Measurements from ENCODE around the gene SEMA4D. TPM values are rescaled to one million over a fixed set of nuclear protein-coding genes. Genes with fewer than 3 reads are reported as not detected.
"Not testable (repeated sequence)": the region's sequence is repeated elsewhere in the genome, so short reads cannot be mapped to it uniquely, and the experiment has no call there.

The SEMA4D gene
- total RNA-seq, 2 experiments from 2014 or later: 159 to 161 TPM

DNA sequence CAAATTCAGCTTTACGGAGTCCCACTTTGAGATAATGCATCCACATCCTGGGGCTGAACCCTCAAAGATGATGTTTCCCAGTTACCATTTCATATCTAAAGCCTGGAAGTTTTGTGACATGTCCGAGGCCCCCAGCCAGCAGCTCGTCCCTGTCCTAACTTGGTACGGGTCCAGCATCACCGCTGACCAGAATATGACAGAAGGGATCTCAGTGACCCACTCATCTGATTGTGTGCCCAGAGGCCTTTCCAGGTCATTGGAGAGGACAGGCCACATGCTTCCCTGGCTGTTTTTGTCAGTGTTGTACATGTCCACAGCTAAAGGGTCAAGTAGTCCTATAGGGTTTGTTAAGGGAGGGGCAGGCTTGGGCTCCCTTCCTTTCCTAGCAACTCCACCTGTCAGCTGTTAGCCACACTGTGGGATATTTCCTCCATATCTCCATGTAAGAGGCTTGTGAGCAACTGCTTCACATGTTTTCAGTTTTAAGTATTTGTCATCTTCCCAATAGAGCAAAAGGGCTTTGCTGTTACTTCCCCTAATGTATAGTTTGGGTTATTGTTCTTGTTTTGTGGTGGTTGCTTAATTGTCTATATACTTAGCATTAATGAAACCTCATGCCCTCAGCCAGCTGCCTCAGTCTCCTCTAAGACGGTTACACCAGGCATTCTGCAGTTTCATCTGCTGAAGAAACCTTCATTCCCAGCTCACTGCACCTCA, 146.2 kb downstream of the SEMA4D start:
- POLR2A ChIA-PET: no interaction called here
- CTCF ChIA-PET: no interaction called here
- Mint-ChIP-seq H3K27ac (peak overlapping the region; percentile 76), H3K36me3 (peaks cover 80% of the 10 kb centered on the region), H3K9me3 (no peaks in the 10 kb centered on the region), H3K27me3 (no peaks in the 10 kb centered on the region), H3K4me1 (ENCODE audit: low read depth) (peaks cover 30% of the 10 kb centered on the region), H3K4me3 (no peak overlapping the region)
- intact Hi-C loops (cut with micrococcal nuclease): no loop called here
- no peak for DNase-seq

DNA sequence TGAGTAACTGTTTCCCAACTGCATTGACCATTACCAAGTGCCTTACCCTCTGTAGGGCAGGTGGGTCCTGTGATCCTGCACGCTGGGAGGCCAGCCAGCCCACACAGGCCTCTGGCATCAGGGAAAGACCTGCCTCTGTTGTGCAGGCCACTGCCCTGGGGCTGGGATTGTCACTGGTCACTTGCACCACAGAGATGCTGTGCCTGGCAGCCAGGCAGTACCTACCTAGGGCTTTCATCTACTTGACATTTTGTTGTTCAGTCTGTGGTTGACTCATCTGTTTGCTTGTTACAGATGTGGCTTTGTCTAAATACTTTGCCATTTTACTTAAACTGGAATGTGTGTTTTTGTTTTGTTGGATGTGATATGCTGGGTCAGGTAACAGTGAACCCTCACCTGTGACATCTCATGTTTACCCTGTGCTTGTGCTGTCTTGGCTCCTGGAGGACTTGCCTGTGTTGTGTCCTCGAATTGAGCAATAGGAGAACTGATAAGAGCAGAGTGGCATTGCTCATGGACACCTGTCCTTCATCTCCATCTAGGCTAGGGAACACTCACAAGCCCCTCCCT, 146.8 kb downstream of the SEMA4D start:
- H3K36me3 Mint-ChIP-seq: peaks cover 79% of the 10 kb centered on the region
- ChIA-PET POLR2A (no interaction called here), CTCF (no interaction called here)
- H3K4me3 Mint-ChIP-seq: no peak overlapping the region
- no peaks in the 10 kb centered on the region for H3K9me3 Mint-ChIP-seq
- DNase-seq: no peak
- peaks cover 25% of the 10 kb centered on the region for H3K4me1 Mint-ChIP-seq (ENCODE audit: low read depth)
- H3K27ac Mint-ChIP-seq: peak overlapping the region; percentile 31
- intact Hi-C loops (cut with micrococcal nuclease): no loop called here
- no peaks in the 10 kb centered on the region for H3K27me3 Mint-ChIP-seq

DNA sequence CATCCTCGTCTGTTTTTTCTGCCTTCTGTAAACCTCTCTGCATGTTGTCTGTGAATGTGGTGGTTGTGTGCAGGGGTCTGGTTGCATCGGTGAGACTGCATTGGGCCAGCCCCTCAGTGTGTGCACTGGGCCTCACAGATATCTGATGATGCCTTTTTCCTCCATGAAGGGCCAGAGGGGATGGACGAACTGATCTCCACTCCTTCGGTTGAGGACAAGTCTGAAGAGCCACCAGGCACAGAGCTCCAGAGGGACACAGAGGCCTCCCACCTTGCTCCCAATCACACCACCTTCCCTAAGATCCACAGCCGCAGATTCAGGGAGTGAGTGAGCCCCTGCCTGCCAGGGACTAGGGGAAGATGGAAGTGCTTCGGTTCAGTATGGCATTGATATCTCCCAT, 148.3 kb downstream of the SEMA4D start:
- intact Hi-C loops (cut with micrococcal nuclease): no loop called here
- no peak for DNase-seq
- H3K4me3 Mint-ChIP-seq: no peak overlapping the region
- peaks cover 84% of the 10 kb centered on the region for H3K36me3 Mint-ChIP-seq
- ChIA-PET CTCF (no interaction called here), POLR2A (no interaction called here)
- no peaks in the 10 kb centered on the region for H3K27me3 Mint-ChIP-seq
- H3K27ac Mint-ChIP-seq: no peak overlapping the region
- peaks cover 33% of the 10 kb centered on the region for H3K4me1 Mint-ChIP-seq (ENCODE audit: low read depth)
- no peaks in the 10 kb centered on the region for H3K9me3 Mint-ChIP-seq

DNA sequence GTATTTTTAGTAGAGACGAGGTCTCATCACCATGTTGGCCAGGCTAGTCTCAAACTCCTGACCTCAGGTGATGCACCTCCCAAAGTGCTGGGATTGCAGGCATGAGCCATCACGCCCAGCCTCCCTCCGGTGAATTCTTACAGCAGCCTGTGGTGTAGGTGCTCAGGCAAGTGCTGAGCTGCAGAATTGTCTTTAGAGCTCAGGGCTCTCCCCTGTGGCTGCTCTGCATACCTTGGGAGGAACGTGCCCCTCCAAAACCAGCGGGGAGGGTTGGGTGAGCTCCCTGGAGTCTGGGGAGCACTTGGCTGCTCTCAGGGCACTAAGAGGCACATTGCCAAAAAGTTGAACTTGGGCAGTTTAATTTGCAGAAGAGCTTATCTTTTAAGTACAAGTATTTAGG, 150.3 kb downstream of the SEMA4D start:
- POLR2A ChIA-PET: interaction anchor here (0.6 kb wide), 1 partner anchor 544 kb away, joined by 3 read pairs; no protein-coding TSS in a partner anchor
- Mint-ChIP-seq H3K9me3 (no peaks in the 10 kb centered on the region), H3K27me3 (no peaks in the 10 kb centered on the region), H3K27ac (no peak overlapping the region), H3K4me1 (ENCODE audit: low read depth) (peaks cover 43% of the 10 kb centered on the region), H3K36me3 (peaks cover 85% of the 10 kb centered on the region), H3K4me3 (no peak overlapping the region)
- CTCF ChIA-PET: interaction anchor here (1.0 kb wide), 1 partner anchor 23 kb away, joined by 4 read pairs; no protein-coding TSS in a partner anchor
- intact Hi-C loops (cut with micrococcal nuclease): no loop called here
- DNase-seq: no peak

DNA sequence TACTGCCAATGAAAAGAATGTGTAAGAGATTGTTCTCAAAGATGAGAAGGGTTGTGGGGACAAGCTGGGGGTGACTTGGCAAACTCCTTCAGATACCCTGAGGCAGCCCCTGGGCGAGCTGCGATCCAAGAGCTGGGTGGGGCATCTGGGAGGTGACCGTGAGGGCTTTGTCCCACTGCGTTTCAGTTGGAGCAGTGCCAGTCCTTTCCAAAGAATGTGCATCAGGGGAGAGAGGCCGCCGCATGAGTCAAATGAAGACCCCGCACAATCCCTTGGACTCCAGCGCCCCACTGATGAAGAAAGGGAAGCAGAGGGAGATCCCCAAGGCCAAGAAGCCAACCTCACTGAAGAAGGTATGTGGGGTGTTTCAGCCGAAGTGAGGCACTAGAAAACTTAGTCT, 151.2 kb downstream of the SEMA4D start:
- no peaks in the 10 kb centered on the region for H3K9me3 Mint-ChIP-seq
- peaks cover 86% of the 10 kb centered on the region for H3K36me3 Mint-ChIP-seq
- H3K4me3 Mint-ChIP-seq: no peak overlapping the region
- CTCF ChIA-PET: interaction anchor here (0.8 kb wide), 1 partner anchor 62 kb away, joined by 4 read pairs; no protein-coding TSS in a partner anchor
- POLR2A ChIA-PET: no interaction called here
- no peak for DNase-seq
- intact Hi-C loops (cut with micrococcal nuclease): no loop called here
- no peaks in the 10 kb centered on the region for H3K27me3 Mint-ChIP-seq
- peaks cover 43% of the 10 kb centered on the region for H3K4me1 Mint-ChIP-seq (ENCODE audit: low read depth)
- H3K27ac Mint-ChIP-seq: no peak overlapping the region

DNA sequence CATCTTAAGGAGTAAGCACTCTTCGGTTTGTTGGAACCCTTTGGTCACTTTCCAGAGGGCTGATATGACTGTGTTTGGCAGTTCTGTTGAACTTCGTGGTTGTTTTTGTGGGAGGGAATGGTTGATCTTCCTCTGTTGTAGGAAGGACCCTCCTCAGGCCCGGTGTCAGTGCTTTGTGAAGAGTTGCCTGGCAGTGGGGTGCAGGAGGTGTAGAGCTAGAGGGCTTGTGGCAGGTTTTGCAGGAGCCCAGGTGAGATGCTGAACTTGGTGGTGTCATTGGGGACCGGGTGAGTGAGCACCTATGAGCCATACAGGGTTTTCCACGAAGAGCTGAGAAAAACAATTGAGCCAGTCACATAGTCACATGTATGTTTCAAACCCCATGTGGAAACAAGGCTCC, 152.4 kb downstream of the SEMA4D start:
- H3K27ac Mint-ChIP-seq: peak overlapping the region; percentile 3
- CTCF ChIA-PET: interaction anchor here (0.6 to 1.2 kb wide), 2 partner anchors 17 to 203 kb away, joined by 3 to 5 read pairs; no protein-coding TSS in a partner anchor
- peaks cover 83% of the 10 kb centered on the region for H3K36me3 Mint-ChIP-seq

DNA sequence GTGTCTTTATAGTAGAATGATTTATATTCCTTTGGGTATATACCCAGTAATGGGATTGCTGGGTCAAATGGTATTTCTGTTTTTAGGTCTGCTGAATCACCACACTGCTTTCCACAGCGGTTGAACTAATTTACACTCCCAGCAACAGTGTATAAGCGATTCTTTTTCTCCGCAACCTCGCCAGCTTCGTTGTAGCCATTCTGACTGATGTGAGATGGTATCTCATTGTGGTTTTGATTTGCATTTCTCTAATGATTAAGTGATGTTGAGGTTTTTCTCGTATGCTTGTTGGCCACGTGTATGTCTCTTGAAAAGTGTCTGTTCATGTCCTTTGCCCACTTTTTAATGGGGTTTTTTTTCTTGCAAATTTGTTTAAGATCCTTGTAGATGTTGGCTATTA, 154.1 kb downstream of the SEMA4D start:
- POLR2A ChIA-PET; H3K27me3 Mint-ChIP-seq; H3K4me3 Mint-ChIP-seq; H3K9me3 Mint-ChIP-seq; CTCF ChIA-PET; intact Hi-C loops (cut with micrococcal nuclease): not testable (repeated sequence)
- H3K36me3 Mint-ChIP-seq: peaks cover 80% of the 10 kb centered on the region
- peak overlapping the region; percentile 43 for H3K27ac Mint-ChIP-seq
- peaks cover 63% of the 10 kb centered on the region for H3K4me1 Mint-ChIP-seq (ENCODE audit: low read depth)
- peak; percentile 51 for DNase-seq

More for the DNA sequence above, 152.4 kb downstream of the SEMA4D start:
- Mint-ChIP-seq H3K27me3 (no peaks in the 10 kb centered on the region), H3K4me3 (no peak overlapping the region), H3K4me1 (ENCODE audit: low read depth) (peaks cover 47% of the 10 kb centered on the region), H3K9me3 (no peaks in the 10 kb centered on the region)
- no peak for DNase-seq
- POLR2A ChIA-PET: no interaction called here
- intact Hi-C loops (cut with micrococcal nuclease): no loop called here

DNA sequence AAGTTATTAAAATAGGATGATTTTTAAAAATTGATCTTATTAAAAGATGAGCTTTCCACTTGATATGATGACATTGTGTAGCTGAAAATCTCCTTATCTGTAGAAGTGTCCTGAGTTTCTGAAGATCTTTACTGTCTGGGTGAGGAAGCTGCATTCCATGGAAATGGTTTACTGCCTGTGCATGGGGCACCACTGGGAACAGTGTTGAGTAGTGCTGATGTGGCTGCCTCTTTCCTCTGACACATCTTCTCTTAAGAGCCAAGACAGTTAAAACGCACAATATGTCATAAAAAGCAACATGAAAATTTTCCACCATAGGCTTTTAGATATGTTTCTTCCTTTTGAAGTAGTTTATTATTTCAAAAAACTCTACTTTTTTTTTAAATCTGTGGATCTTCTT, 155.0 kb downstream of the SEMA4D start:
- DNase-seq: no peak
- intact Hi-C loops (cut with micrococcal nuclease): no loop called here
- ChIA-PET CTCF (interaction anchor here (0.9 kb wide), 1 partner anchor 117 kb away, joined by 3 read pairs; no protein-coding TSS in a partner anchor), POLR2A (no interaction called here)
- peaks cover 79% of the 10 kb centered on the region for H3K36me3 Mint-ChIP-seq
- H3K4me1 Mint-ChIP-seq (ENCODE audit: low read depth): peaks cover 68% of the 10 kb centered on the region
- H3K27ac Mint-ChIP-seq: no peak overlapping the region
- no peaks in the 10 kb centered on the region for H3K9me3 Mint-ChIP-seq
- no peaks in the 10 kb centered on the region for H3K27me3 Mint-ChIP-seq
- H3K4me3 Mint-ChIP-seq: no peak overlapping the region

DNA sequence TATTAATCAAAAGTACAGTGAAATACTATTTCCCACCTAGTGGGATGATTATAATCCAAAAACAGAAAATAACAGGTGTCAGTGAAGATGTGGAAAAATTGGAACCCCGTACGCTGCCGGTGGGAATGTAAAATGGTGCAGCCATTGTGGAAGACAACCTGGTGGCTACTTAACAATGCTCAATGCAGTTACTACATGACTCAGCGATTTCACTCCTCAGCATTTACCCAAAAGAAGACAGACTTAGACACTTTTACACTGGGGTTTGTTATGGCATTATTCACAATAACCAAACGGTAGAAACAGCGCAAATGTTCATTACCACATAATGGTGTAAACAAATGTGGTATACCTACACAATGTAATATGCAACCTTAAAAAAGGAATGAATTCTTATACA, 155.7 kb downstream of the SEMA4D start:
- ChIA-PET CTCF (no interaction called here), POLR2A (no interaction called here)
- no peak overlapping the region for H3K27ac Mint-ChIP-seq
- no peaks in the 10 kb centered on the region for H3K27me3 Mint-ChIP-seq
- H3K4me3 Mint-ChIP-seq: no peak overlapping the region
- H3K4me1 Mint-ChIP-seq (ENCODE audit: low read depth): peaks cover 73% of the 10 kb centered on the region
- no peak for DNase-seq
- H3K36me3 Mint-ChIP-seq: peaks cover 82% of the 10 kb centered on the region
- no peaks in the 10 kb centered on the region for H3K9me3 Mint-ChIP-seq
- intact Hi-C loops (cut with micrococcal nuclease): no loop called here

DNA sequence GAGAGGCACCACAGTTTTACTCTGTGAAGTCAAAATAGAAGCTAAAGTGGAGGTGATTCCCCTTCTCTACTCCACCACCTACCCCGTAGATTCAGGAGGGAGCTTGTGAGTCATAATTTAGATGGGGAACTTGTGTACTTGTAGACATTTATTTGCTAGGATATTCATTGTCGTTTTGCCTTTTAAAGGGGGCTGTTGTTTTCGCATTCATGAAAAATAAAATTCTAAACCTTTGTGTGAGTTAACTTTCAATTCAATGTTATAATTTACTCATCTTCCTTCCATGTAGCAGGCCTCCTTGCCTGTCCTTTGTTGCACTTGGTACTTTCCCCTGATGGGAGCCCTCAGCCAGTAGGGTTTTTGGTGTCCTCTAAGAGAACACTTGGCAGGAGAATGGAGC, 157.6 kb downstream of the SEMA4D start:
- Mint-ChIP-seq H3K27me3 (no peaks in the 10 kb centered on the region), H3K9me3 (no peaks in the 10 kb centered on the region), H3K4me1 (ENCODE audit: low read depth) (peaks cover 70% of the 10 kb centered on the region), H3K4me3 (no peak overlapping the region), H3K36me3 (peaks cover 68% of the 10 kb centered on the region), H3K27ac (peak overlapping the region; percentile 76)
- POLR2A ChIA-PET: interaction anchor here (1.0 kb wide), 1 partner anchor 30 kb away, joined by 3 read pairs; no protein-coding TSS in a partner anchor
- no peak for DNase-seq
- CTCF ChIA-PET: interaction anchor here (0.9 to 1.6 kb wide), 2 partner anchors 9 to 208 kb away, joined by 4 read pairs; no protein-coding TSS in a partner anchor
- intact Hi-C loops (cut with micrococcal nuclease): loop anchor here (1.0 kb wide), 2 partner anchors 22 to 70 kb away; partner anchors contain the start of gene SECISBP2

DNA sequence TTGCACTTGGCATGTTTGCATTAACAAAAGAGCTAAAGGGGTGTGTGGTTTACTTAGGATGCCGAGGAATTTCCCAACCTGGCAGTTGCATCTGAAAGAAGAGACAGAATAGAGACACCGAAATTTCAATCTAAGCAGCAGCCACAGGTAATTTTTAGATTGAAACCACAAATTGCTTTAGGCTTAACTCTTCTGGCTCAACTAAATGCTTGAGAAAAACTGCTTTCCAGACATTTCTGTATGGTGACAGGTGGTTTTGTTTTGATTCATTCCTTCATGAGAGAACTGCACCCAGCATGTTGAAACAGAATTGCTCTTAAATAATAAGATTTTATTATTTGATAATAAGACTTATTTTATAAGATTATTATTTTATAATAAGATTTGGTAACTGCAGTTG, 158.1 kb downstream of the SEMA4D start:
- no peak for DNase-seq
- POLR2A ChIA-PET: interaction anchor here (0.6 to 1.0 kb wide), 2 partner anchors 13 to 29 kb away, joined by 3 to 5 read pairs; no protein-coding TSS in a partner anchor
- Mint-ChIP-seq H3K9me3 (no peaks in the 10 kb centered on the region), H3K4me3 (no peak overlapping the region), H3K4me1 (ENCODE audit: low read depth) (peaks cover 65% of the 10 kb centered on the region), H3K27ac (peak overlapping the region; percentile 76), H3K36me3 (peaks cover 65% of the 10 kb centered on the region), H3K27me3 (no peaks in the 10 kb centered on the region)
- CTCF ChIA-PET: interaction anchor here (0.9 to 1.6 kb wide), 2 partner anchors 9 to 209 kb away, joined by 4 read pairs; no protein-coding TSS in a partner anchor
- intact Hi-C loops (cut with micrococcal nuclease): loop anchor here (1.0 kb wide), 2 partner anchors 22 to 70 kb away; partner anchors contain the start of gene SECISBP2

DNA sequence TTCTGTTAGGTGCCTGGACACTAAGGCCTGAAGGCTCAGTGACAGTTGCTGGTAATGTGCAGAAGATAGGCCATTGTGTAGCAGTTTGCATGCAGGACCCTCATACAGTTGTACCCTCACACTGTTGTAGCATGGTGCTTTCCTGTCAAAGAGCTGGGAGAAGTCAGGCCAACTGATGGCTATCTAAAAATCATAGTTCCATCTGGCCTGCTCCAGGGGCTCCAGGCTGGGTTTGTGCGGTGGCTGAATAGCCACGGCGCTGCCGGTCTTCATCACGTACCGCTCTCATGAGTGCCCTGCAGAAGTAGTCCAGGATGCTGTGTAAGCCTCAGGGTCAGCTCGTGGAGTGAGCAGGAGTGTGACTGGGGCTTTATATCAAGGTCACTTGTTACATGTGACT, 167.4 kb downstream of the SEMA4D start:
- intact Hi-C loops (cut with micrococcal nuclease): no loop called here
- no peak overlapping the region for H3K4me3 Mint-ChIP-seq
- H3K36me3 Mint-ChIP-seq: peaks cover 37% of the 10 kb centered on the region
- CTCF ChIA-PET: no interaction called here
- peaks cover 8% of the 10 kb centered on the region for H3K4me1 Mint-ChIP-seq (ENCODE audit: low read depth)
- POLR2A ChIA-PET: no interaction called here
- H3K9me3 Mint-ChIP-seq: no peaks in the 10 kb centered on the region
- no peaks in the 10 kb centered on the region for H3K27me3 Mint-ChIP-seq
- H3K27ac Mint-ChIP-seq: no peak overlapping the region
- no peak for DNase-seq

All from activated CD4-positive, alpha-beta memory T cell treated with anti-CD3 and anti-CD28 coated beads for 36 hours (primary cell).